ENCODE measurements around the gene ASAP2.

The ASAP2 gene

GRCh38 chr2:9205963-9206948, at the start of gene ASAP2:
Gene ASAP2, plus strand, starts transcription at chr2:9206812. Its CDS starts 293 bp downstream, at chr2:9207105.
- peak; percentile 93 for DNase-seq (ENCODE audit: low read depth, low spot score)

GRCh38 chr2:9158786-9159779, 47.5 kb upstream of the ASAP2 start:
- no peak for DNase-seq (ENCODE audit: low read depth, low spot score)

- no peak for DNase-seq (ENCODE audit: low read depth, low spot score)
Observed at GRCh38 chr2:9160732-9161131, 45.9 kb upstream of the ASAP2 start.

GRCh38 chr2:9162841-9163240, 43.8 kb upstream of the ASAP2 start:
- no peak for DNase-seq (ENCODE audit: low read depth, low spot score)

- peak; percentile 46 for DNase-seq (ENCODE audit: low read depth, low spot score)
Observed at GRCh38 chr2:9163306-9164111, 43.1 kb upstream of the ASAP2 start.

GRCh38 chr2:9164112-9164608, 42.5 kb upstream of the ASAP2 start:
- DNase-seq (ENCODE audit: low read depth, low spot score) = peak; percentile 25

- DNase-seq (ENCODE audit: low read depth, low spot score) = peak; percentile 68
Observed at GRCh38 chr2:9165625-9166024, 41.0 kb upstream of the ASAP2 start.

- DNase-seq (ENCODE audit: low read depth, low spot score) = no peak
Observed at GRCh38 chr2:9166579-9167377, 39.8 kb upstream of the ASAP2 start.

GRCh38 chr2:9167718-9168657, 38.6 kb upstream of the ASAP2 start:
- DNase-seq (ENCODE audit: low read depth, low spot score) = no peak

- no peak for DNase-seq (ENCODE audit: low read depth, low spot score)
Observed at GRCh38 chr2:9168821-9169221, 37.8 kb upstream of the ASAP2 start.

- no peak for DNase-seq (ENCODE audit: low read depth, low spot score)
Observed at GRCh38 chr2:9169349-9170107, 37.1 kb upstream of the ASAP2 start.

- no peak for DNase-seq (ENCODE audit: low read depth, low spot score)
Observed at GRCh38 chr2:9170458-9171130, 36.0 kb upstream of the ASAP2 start.

GRCh38 chr2:9174771-9175437, 31.7 kb upstream of the ASAP2 start:
- peak; percentile 84 for DNase-seq (ENCODE audit: low read depth, low spot score)

GRCh38 chr2:9178110-9178903, 28.3 kb upstream of the ASAP2 start:
- DNase-seq (ENCODE audit: low read depth, low spot score) = peak; percentile 39

- DNase-seq (ENCODE audit: low read depth, low spot score) = peak; percentile 92
Observed at GRCh38 chr2:9178904-9179571, 27.6 kb upstream of the ASAP2 start.

All from astrocyte of the hippocampus (primary cell).